A549 treated with Hydrocortisone at 1 μM for 4 hours (cell line): ENCODE results near the gene PMCH. TPM values are rescaled to one million over a fixed set of nuclear protein-coding genes. Genes with fewer than 3 reads are reported as not detected.

Source experiments
- total RNA-seq: library from RNA; stranded (reverse); fragments of 200-300 nt; extraction: Qiagen RNA extraction; gene quantifications from 5 replicates; pipeline ENCODE4 v1.2.3, GENCODE V29; 2022

Gene PMCH, protein sequence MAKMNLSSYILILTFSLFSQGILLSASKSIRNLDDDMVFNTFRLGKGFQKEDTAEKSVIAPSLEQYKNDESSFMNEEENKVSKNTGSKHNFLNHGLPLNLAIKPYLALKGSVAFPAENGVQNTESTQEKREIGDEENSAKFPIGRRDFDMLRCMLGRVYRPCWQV
- total RNA-seq = not detected in 5 replicates

DNA sequence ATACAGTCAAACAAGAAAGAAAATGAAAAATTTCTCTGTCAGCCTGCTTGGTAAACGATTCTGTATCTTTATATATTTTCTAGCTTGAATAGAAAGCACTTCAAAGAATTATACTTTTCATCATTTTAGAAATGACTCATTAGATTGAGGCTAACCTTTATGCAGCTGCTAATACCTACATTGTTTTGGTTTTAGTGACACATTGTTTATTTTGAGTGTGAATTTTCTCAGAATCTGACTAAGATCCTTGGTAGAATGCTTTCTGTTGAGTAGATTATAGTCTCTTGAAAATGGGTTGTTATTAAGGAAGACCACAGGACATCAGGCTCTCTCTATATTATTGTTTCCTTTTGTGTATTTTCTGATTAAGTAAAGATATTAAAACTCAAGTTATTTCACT lies at the start of gene PMCH:
TSS of gene PMCH (minus strand) at position 45 of the 400 bp plus-strand sequence. CDS start 63 bp downstream, outside the sequence.

Other genes with a start within 250 kb of the PMCH start
- 29.1 to 31.7 TPM (median 30.9 TPM) in 5 replicates for gene WASHC3, start 135.8 kb downstream of the PMCH start, total RNA-seq
- 61.0 to 78.7 TPM (median 65.5 TPM) in 5 replicates for gene NUP37, start 77.7 kb downstream of the PMCH start, total RNA-seq
- 15.3 to 26.1 TPM (median 19.7 TPM) in 5 replicates for gene PARPBP, start 77.7 kb downstream of the PMCH start, total RNA-seq